A549 (cell line): ENCODE measurements around the gene MRPL2. TPM values are rescaled to one million over a fixed set of nuclear protein-coding genes. Genes with fewer than 3 reads are reported as not detected.

Experiments
- ATAC-seq, 2 experiments: fragments of 200-7000 bp in 1 of 2; fragments of >200 bp in 1 of 2; cut with Nextera tagmentation in 1 of 2; cut with Tn5 transposase in 1 of 2; 3 replicates each; pipeline versions ENCODE4 v1.8.0 to v1.9.1; 2018 to 2020; ENCODE audit warnings: mild to moderate bottlenecking in 1 of 2, moderate library complexity in 1 of 2
- CTCF ChIA-PET: fragments of 300-600 bp; sonication (Branson Sonifier 250); formaldehyde crosslinking; extraction: SDS; loops from one replicate; lab custom pipeline; 2021; ENCODE audit warnings: antibody characterized with exemption, inconsistent platforms; lab: Yijun Ruan, JAX
- POLR2A ChIA-PET: fragments of 350-600 bp; formaldehyde crosslinking; extraction: SDS; loops from one replicate; lab custom pipeline; 2021; ENCODE audit warnings: antibody characterized with exemption, inconsistent platforms; lab: Yijun Ruan, JAX
- DNase-seq, 2 experiments: peaks; one replicate each; pipeline versions ENCODE4 v3.0.0 to v3.0.0-alpha.2; 2011 to 2016; ENCODE audit warnings: low read depth in 1 of 2, low spot score in 1 of 2
- FAIRE-seq: peaks from 2 replicates; lab custom pipeline; 2011; peaks lifted over from hg19 to GRCh38; lab: Jason Lieb, UNC
- H3K27ac ChIP-seq, 2 experiments: fragments of >200 bp; sonication (Bioruptor Twin); formaldehyde crosslinking; 3 replicates each; pipeline ENCODE4 v1.5.1; 2016 to 2017
- H3K4me1 ChIP-seq: fragments of >200 bp; sonication (Bioruptor Twin); formaldehyde crosslinking; 3 replicates; pipeline ENCODE4 v1.6.1; 2016
- H3K4me2 ChIP-seq: fragments of >200 bp; sonication (Bioruptor Twin); formaldehyde crosslinking; 3 replicates; pipeline ENCODE4 v1.6.1; 2016
- H3K4me3 ChIP-seq: fragments of >200 bp; sonication (Bioruptor Twin); formaldehyde crosslinking; 3 replicates; pipeline ENCODE4 v1.5.1; 2016
- H3K9me3 ChIP-seq: fragments of >200 bp; sonication (Bioruptor Twin); formaldehyde crosslinking; 3 replicates; pipeline ENCODE4 v1.6.1; 2016
- BCL3 ChIP-seq: fragments of >200 bp; sonication (Bioruptor Twin); formaldehyde crosslinking; IDR thresholded peaks from 3 replicates; pipeline ENCODE4 v1.6.1; 2016
- BHLHE40 ChIP-seq: IDR thresholded peaks from 2 replicates; pipeline ENCODE4 v1.6.1; 2012; ENCODE audit warnings: low read depth, low read length, inconsistent platforms
- CHD4 ChIP-seq: fragments of 200-600 bp; sonication (generic); IDR thresholded peaks from 2 replicates; pipeline ENCODE4 v1.6.1; 2016; ENCODE audit warnings: antibody characterized with exemption, mild to moderate bottlenecking, borderline replicate concordance
- KDM5A ChIP-seq: fragments of 200-600 bp; sonication (generic); IDR thresholded peaks from 2 replicates; pipeline ENCODE4 v1.6.1; 2016; ENCODE audit warnings: antibody characterized with exemption, mild to moderate bottlenecking
- MAFK ChIP-seq: fragments of 450-650 bp; IDR thresholded peaks from 2 replicates; pipeline ENCODE4 v1.6.1; 2014; ENCODE audit not compliant: partially characterized antibody
- NFE2L2 ChIP-seq: fragments of 150-350 bp; conservative IDR thresholded peaks from 2 replicates; pipeline ENCODE4 v1.6.1; 2014; ENCODE audit warnings: low read length
- RAD21 ChIP-seq, 2 experiments: fragments of >200 bp in 1 of 2; sonication (Bioruptor Twin) in 1 of 2; formaldehyde crosslinking in 1 of 2; IDR thresholded peaks in 1 of 2; conservative IDR thresholded peaks in 1 of 2; 2 replicates in 1 of 2; 3 replicates in 1 of 2; pipeline ENCODE4 v1.6.1; 2012 to 2018; ENCODE audit warnings: inconsistent platforms in 1 of 2
- RARB ChIP-seq: fragments of 250-450 bp; sonication (Bioruptor Pico); IDR thresholded peaks from 2 replicates; pipeline ENCODE4 v1.8.0; 2021; ENCODE audit warnings: mild to moderate bottlenecking, moderate library complexity
- RCOR1 ChIP-seq: fragments of 150-350 bp; IDR thresholded peaks from 2 replicates; pipeline ENCODE4 v1.6.1; 2014; ENCODE audit warnings: antibody characterized with exemption, low read length, low read depth
- SREBF2 ChIP-seq: fragments of 450-650 bp; IDR thresholded peaks from 2 replicates; pipeline ENCODE4 v1.6.1; 2014; ENCODE audit warnings: mild to moderate bottlenecking, moderate library complexity
- ZFP36 ChIP-seq: fragments of 450-650 bp; IDR thresholded peaks from 2 replicates; pipeline ENCODE4 v1.6.1; 2014; ENCODE audit warnings: borderline replicate concordance; ENCODE audit not compliant: partially characterized antibody
- ZNF302 ChIP-seq: fragments of 250-450 bp; sonication (Bioruptor Pico); IDR thresholded peaks from 2 replicates; pipeline ENCODE4 v1.9.0; 2021; ENCODE audit warnings: inconsistent platforms, mild to moderate bottlenecking, moderate library complexity
- WGBS: methylation state at CpG from one replicate; pipeline ENCODE4 v1.1.6; 2017; ENCODE audit errors: missing lambda C conversion rate; 5-methylcytosine and 5-hydroxymethylcytosine counted together
- polyA plus RNA-seq, 4 experiments: library from polyadenylated mRNA; depleted of rRNA in 3 of 4; stranded (reverse); fragments of >200 nt; fragmentation: RNase III in 1 of 4; extraction: RNeasy Plus Mini Kit Qiagen cat#74134 plus additional on column Dnase treatment in 1 of 4; gene quantifications; 2 replicates in 3 of 4; 3 replicates in 1 of 4; pipeline ENCODE4 v1.2.3, GENCODE V29; 2011 to 2017
- TF ChIP-seq, protein P1 (sequence below): fragments of >200 bp; sonication (Bioruptor Twin); formaldehyde crosslinking; IDR thresholded peaks from 2 replicates; pipeline ENCODE4 v1.6.1; 2016
- TF ChIP-seq, protein P2 (sequence below): IDR thresholded peaks from 2 replicates; pipeline ENCODE4 v1.6.1; 2012
- TF ChIP-seq, protein P3 (sequence below): IDR thresholded peaks from 2 replicates; pipeline ENCODE4 v1.6.1; 2012
- TF ChIP-seq, protein P4 (sequence below): fragments of 200-600 bp; sonication (generic); IDR thresholded peaks from 2 replicates; pipeline ENCODE4 v1.6.1; 2016; ENCODE audit warnings: antibody characterized with exemption, mild to moderate bottlenecking, moderate library complexity

The MRPL2 gene
- polyA plus RNA-seq, 2 of the 4 experiments (the other 2 are of a cell fraction): 33.7 to 51.9 TPM

GRCh38 chr6:43035495-43036194, 23.6 kb downstream of the MRPL2 start:
- Histone ChIP-seq H3K4me2 (no peak overlapping the region), H3K4me3 (no peak overlapping the region), H3K4me1 (no peaks in the 10 kb centered on the region), H3K9me3 (no peaks in the 10 kb centered on the region), H3K27ac (no peak overlapping the region)
- FAIRE-seq (no peak), DNase-seq (no peak), ATAC-seq (no peak)
- POLR2A ChIA-PET: no interaction called here
- TF ChIP-seq, protein P1, sequence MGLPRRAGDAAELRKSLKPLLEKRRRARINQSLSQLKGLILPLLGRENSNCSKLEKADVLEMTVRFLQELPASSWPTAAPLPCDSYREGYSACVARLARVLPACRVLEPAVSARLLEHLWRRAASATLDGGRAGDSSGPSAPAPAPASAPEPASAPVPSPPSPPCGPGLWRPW: no peak
- TF ChIP-seq BCL3 (no peak), NFE2L2 (no peak), RARB (CRISPR knock-in tag) (no peak), MAFK (no peak), RCOR1 (no peak)
- TF ChIP-seq, protein P2, sequence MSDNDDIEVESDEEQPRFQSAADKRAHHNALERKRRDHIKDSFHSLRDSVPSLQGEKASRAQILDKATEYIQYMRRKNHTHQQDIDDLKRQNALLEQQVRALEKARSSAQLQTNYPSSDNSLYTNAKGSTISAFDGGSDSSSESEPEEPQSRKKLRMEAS: no peak
- 95% methylated on average over 4 of the region's 4 CpGs for WGBS
- CTCF ChIA-PET: interaction anchor here (0.7 to 2.2 kb wide), 3 partner anchors 20 to 108 kb away, joined by 3 to 8 read pairs (median 3); no protein-coding TSS in a partner anchor

DNA sequence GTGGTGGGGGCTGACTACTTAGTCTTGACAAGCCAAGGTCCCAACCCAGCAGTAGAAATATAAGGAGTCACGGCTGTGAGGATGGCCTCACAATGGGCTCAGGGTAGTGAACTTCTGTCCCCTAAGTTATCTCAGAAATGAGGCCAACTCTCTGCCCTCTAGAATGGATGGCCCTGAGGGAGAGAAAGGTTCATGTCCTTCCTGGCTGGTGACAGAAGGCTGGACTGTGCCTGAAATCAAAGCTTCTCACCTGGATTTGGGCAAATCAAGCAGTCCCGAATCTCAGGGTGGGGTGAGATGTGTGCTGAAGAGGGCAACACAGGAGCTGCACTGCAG, 25.1 kb downstream of the MRPL2 start:
- 96% methylated on average over 2 of the region's 2 CpGs for WGBS
- Histone ChIP-seq H3K4me1 (no peaks in the 10 kb centered on the region), H3K4me3 (no peak overlapping the region), H3K27ac (no peak overlapping the region), H3K9me3 (no peaks in the 10 kb centered on the region), H3K4me2 (no peak overlapping the region)
- no peak for TF ChIP-seq BHLHE40
- TF ChIP-seq ZFP36: no peak
- TF ChIP-seq ZNF302 (CRISPR knock-in tag): no peak
- TF ChIP-seq SREBF2: no peak
- TF ChIP-seq RAD21 (conservative IDR thresholded peaks at IDR 0.05 in 1 of 2, IDR thresholded peaks at IDR 0.05 in 1 of 2): no peak
- TF ChIP-seq, protein P3, sequence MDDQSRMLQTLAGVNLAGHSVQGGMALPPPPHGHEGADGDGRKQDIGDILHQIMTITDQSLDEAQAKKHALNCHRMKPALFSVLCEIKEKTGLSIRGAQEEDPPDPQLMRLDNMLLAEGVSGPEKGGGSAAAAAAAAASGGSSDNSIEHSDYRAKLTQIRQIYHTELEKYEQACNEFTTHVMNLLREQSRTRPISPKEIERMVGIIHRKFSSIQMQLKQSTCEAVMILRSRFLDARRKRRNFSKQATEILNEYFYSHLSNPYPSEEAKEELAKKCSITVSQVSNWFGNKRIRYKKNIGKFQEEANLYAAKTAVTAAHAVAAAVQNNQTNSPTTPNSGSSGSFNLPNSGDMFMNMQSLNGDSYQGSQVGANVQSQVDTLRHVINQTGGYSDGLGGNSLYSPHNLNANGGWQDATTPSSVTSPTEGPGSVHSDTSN: no peak
- TF ChIP-seq CHD4: no peak
- TF ChIP-seq KDM5A: no peak
- TF ChIP-seq, protein P4, sequence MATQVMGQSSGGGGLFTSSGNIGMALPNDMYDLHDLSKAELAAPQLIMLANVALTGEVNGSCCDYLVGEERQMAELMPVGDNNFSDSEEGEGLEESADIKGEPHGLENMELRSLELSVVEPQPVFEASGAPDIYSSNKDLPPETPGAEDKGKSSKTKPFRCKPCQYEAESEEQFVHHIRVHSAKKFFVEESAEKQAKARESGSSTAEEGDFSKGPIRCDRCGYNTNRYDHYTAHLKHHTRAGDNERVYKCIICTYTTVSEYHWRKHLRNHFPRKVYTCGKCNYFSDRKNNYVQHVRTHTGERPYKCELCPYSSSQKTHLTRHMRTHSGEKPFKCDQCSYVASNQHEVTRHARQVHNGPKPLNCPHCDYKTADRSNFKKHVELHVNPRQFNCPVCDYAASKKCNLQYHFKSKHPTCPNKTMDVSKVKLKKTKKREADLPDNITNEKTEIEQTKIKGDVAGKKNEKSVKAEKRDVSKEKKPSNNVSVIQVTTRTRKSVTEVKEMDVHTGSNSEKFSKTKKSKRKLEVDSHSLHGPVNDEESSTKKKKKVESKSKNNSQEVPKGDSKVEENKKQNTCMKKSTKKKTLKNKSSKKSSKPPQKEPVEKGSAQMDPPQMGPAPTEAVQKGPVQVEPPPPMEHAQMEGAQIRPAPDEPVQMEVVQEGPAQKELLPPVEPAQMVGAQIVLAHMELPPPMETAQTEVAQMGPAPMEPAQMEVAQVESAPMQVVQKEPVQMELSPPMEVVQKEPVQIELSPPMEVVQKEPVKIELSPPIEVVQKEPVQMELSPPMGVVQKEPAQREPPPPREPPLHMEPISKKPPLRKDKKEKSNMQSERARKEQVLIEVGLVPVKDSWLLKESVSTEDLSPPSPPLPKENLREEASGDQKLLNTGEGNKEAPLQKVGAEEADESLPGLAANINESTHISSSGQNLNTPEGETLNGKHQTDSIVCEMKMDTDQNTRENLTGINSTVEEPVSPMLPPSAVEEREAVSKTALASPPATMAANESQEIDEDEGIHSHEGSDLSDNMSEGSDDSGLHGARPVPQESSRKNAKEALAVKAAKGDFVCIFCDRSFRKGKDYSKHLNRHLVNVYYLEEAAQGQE: no peak
- ChIA-PET CTCF (interaction anchor here (1.3 kb wide), 1 partner anchor 110 kb away, joined by 5 read pairs; no protein-coding TSS in a partner anchor), POLR2A (no interaction called here)
- ATAC-seq: no peak
- FAIRE-seq: no peak
- DNase-seq: no peak
